ENCODE data around the gene MOCOS. TPM values are rescaled to one million over a fixed set of nuclear protein-coding genes. Genes with fewer than 3 reads are reported as not detected.

The MOCOS gene
- total and polyA plus RNA-seq, 2 of the 13 experiments (the other 11 are each of a cell fraction or from before 2014, with no cell fraction given) = 7.7 to 15.4 TPM

- TF ChIP-seq HNRNPL (IDR thresholded peaks at IDR 0.05; ENCODE audit: low read depth, low read length) (peak; percentile 92), ZNF557 (CRISPR knock-in tag; IDR thresholded peaks at IDR 0.05) (0 out of 2 replicates have a peak, but pooled peaks have one; percentile 35), ZNF225 (CRISPR knock-in tag; IDR thresholded peaks at IDR 0.05) (peak; percentile 87; the same call in 1 of the 2 replicates), ZNF710 (CRISPR knock-in tag; IDR thresholded peaks at IDR 0.05; ENCODE audit: borderline replicate concordance) (no peak), FOSL1 (CRISPR knock-in tag; IDR thresholded peaks at IDR 0.05; ENCODE audit: borderline replicate concordance) (peak; percentile 74; the same call in 1 of the 2 replicates), ZSCAN25 (CRISPR knock-in tag; IDR thresholded peaks at IDR 0.05) (no peak), ZIK1 (CRISPR knock-in tag; IDR thresholded peaks at IDR 0.05; ENCODE audit: borderline replicate concordance, low read depth) (peak; percentile 3; the same call in 1 of the 2 replicates), ZNF335 (CRISPR knock-in tag; IDR thresholded peaks at IDR 0.05) (0 out of 2 replicates have a peak, but pooled peaks have one; percentile 38), ZNF263 (CRISPR knock-in tag; IDR thresholded peaks at IDR 0.05) (peak; percentile 62), ZNF34 (CRISPR knock-in tag; IDR thresholded peaks at IDR 0.05; ENCODE audit: borderline replicate concordance) (0 out of 2 replicates have a peak, but pooled peaks have one; percentile 41), ELK4 (CRISPR knock-in tag; IDR thresholded peaks at IDR 0.05; ENCODE audit: borderline replicate concordance) (no peak), ARNT2 (CRISPR knock-in tag; IDR thresholded peaks at IDR 0.05; ENCODE audit: low read depth) (peak; percentile 26; the same call in 1 of the 2 replicates), CEBPG (CRISPR knock-in tag; IDR thresholded peaks at IDR 0.05) (peak; percentile 65; the same call in 1 of the 2 replicates), NCOA2 (CRISPR knock-in tag; IDR thresholded peaks at IDR 0.05) (0 out of 2 replicates have a peak, but pooled peaks have one; percentile 11), SIN3A (IDR thresholded peaks at IDR 0.05; ENCODE audit: borderline replicate concordance, low read depth, low read length) (peak; percentile 51; the same call in 1 of the 2 replicates), SRY (CRISPR knock-in tag; IDR thresholded peaks at IDR 0.05) (0 out of 2 replicates have a peak, but pooled peaks have one; percentile 32), ZSCAN31 (CRISPR knock-in tag; IDR thresholded peaks at IDR 0.05; ENCODE audit: low read depth) (peak; percentile 54; the same call in 1 of the 2 replicates), THAP9 (CRISPR knock-in tag; IDR thresholded peaks at IDR 0.05; ENCODE audit: borderline replicate concordance) (peak; percentile 61; the same call in 1 of the 2 replicates), ZNF629 (CRISPR knock-in tag; conservative IDR thresholded peaks at IDR 0.05) (no peak), ERF (CRISPR knock-in tag; IDR thresholded peaks at IDR 0.05) (peak; percentile 36; the same call in 1 of the 2 replicates), TCF12 (IDR thresholded peaks at IDR 0.05) (no peak), TCF12 (CRISPR knock-in tag; IDR thresholded peaks at IDR 0.05) (0 out of 2 replicates have a peak, but pooled peaks have one; percentile 0), ZFP37 (CRISPR knock-in tag; IDR thresholded peaks at IDR 0.05; ENCODE audit: borderline replicate concordance) (peak; percentile 64; the same call in 1 of the 2 replicates), ZNF350 (CRISPR knock-in tag; IDR thresholded peaks at IDR 0.05; ENCODE audit: borderline replicate concordance, low read depth) (0 out of 2 replicates have a peak, but pooled peaks have one; percentile 60)
These were observed 777 bp downstream of the MOCOS start (continued) for GRCh38 chr18:36187826-36188721.
